Parathyroid adenoma (tissue), 2 donors: ENCODE data around the gene PRMT7.

Experiments
- H2AFZ ChIP-seq: fragments of 300-600 bp; sonication (generic); one replicate; pipeline ENCODE4 v1.7.0; 2017; ENCODE audit warnings: antibody characterized with exemption, mild to moderate bottlenecking
- H3K27ac ChIP-seq: fragments of 300-600 bp; sonication (generic); one replicate; pipeline ENCODE4 v1.7.0; 2017
- H3K27me3 ChIP-seq: fragments of 300-600 bp; sonication (generic); one replicate; pipeline ENCODE4 v1.7.0; 2017; ENCODE audit warnings: low read length; ENCODE audit not compliant: control insufficient read depth, insufficient read depth
- H3K36me3 ChIP-seq: fragments of 300-600 bp; sonication (generic); one replicate; pipeline ENCODE4 v1.7.0; 2017; ENCODE audit warnings: low read length; ENCODE audit not compliant: control insufficient read depth, insufficient read depth
- H3K4me1 ChIP-seq: fragments of 300-600 bp; sonication (generic); one replicate; pipeline ENCODE4 v1.7.0; 2017; ENCODE audit warnings: control low read depth
- H3K4me2 ChIP-seq: fragments of 300-600 bp; sonication (generic); one replicate; pipeline ENCODE4 v1.7.0; 2017; ENCODE audit warnings: low read length
- H3K4me3 ChIP-seq: fragments of 300-600 bp; sonication (generic); one replicate; pipeline ENCODE4 v1.7.0; 2017; ENCODE audit warnings: low read depth, low read length
- H3K79me2 ChIP-seq: fragments of 300-600 bp; sonication (generic); one replicate; pipeline ENCODE4 v1.7.0; 2017; ENCODE audit warnings: control low read depth
- H3K9ac ChIP-seq: fragments of 300-600 bp; sonication (generic); one replicate; pipeline ENCODE4 v1.7.0; 2017; ENCODE audit warnings: mild to moderate bottlenecking
- H3K9me3 ChIP-seq: fragments of 300-600 bp; sonication (generic); one replicate; pipeline ENCODE4 v1.7.0; 2017; ENCODE audit warnings: low read length; ENCODE audit not compliant: control insufficient read depth
- TF ChIP-seq, protein P1 (sequence below): fragments of 300-600 bp; sonication (generic); IDR thresholded peaks from one replicate; pipeline ENCODE4 v1.7.0; 2017; ENCODE audit warnings: antibody characterized with exemption, mild to moderate bottlenecking
- donor health status: primary hyperparathyroidism.

Gene PRMT7

GRCh38 chr16:68276223-68276622 lies 34.6 kb upstream of the PRMT7 start:
- no peak overlapping the region for H3K27ac ChIP-seq
- H3K9ac ChIP-seq: no peak overlapping the region
- no peaks in the 10 kb centered on the region for H3K27me3 ChIP-seq
- no peak overlapping the region for H3K4me3 ChIP-seq
- H3K4me2 ChIP-seq: no peak overlapping the region
- TF ChIP-seq, protein P1, sequence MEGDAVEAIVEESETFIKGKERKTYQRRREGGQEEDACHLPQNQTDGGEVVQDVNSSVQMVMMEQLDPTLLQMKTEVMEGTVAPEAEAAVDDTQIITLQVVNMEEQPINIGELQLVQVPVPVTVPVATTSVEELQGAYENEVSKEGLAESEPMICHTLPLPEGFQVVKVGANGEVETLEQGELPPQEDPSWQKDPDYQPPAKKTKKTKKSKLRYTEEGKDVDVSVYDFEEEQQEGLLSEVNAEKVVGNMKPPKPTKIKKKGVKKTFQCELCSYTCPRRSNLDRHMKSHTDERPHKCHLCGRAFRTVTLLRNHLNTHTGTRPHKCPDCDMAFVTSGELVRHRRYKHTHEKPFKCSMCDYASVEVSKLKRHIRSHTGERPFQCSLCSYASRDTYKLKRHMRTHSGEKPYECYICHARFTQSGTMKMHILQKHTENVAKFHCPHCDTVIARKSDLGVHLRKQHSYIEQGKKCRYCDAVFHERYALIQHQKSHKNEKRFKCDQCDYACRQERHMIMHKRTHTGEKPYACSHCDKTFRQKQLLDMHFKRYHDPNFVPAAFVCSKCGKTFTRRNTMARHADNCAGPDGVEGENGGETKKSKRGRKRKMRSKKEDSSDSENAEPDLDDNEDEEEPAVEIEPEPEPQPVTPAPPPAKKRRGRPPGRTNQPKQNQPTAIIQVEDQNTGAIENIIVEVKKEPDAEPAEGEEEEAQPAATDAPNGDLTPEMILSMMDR: no peak
- no peak overlapping the region for H2AFZ ChIP-seq
- no peaks in the 10 kb centered on the region for H3K36me3 ChIP-seq
- H3K79me2 ChIP-seq: no peaks in the 10 kb centered on the region
- peaks cover 3% of the 10 kb centered on the region for H3K4me1 ChIP-seq
- no peaks in the 10 kb centered on the region for H3K9me3 ChIP-seq

GRCh38 chr16:68279726-68280558 lies 30.9 kb upstream of the PRMT7 start:
- TF ChIP-seq, protein P1: no peak
- no peaks in the 10 kb centered on the region for H3K9me3 ChIP-seq
- H3K27ac ChIP-seq: no peak overlapping the region
- no peaks in the 10 kb centered on the region for H3K4me1 ChIP-seq
- no peaks in the 10 kb centered on the region for H3K36me3 ChIP-seq
- no peaks in the 10 kb centered on the region for H3K27me3 ChIP-seq
- no peak overlapping the region for H3K4me2 ChIP-seq
- no peaks in the 10 kb centered on the region for H3K79me2 ChIP-seq
- no peak overlapping the region for H3K9ac ChIP-seq
- H2AFZ ChIP-seq: no peak overlapping the region
- no peak overlapping the region for H3K4me3 ChIP-seq

GRCh38 chr16:68281368-68282063 lies 29.3 kb upstream of the PRMT7 start:
- Histone ChIP-seq H3K4me3 (no peak overlapping the region), H3K9me3 (no peaks in the 10 kb centered on the region), H3K27ac (no peak overlapping the region), H3K4me2 (no peak overlapping the region), H3K4me1 (no peaks in the 10 kb centered on the region), H2AFZ (no peak overlapping the region), H3K9ac (no peak overlapping the region), H3K36me3 (no peaks in the 10 kb centered on the region), H3K79me2 (no peaks in the 10 kb centered on the region), H3K27me3 (no peaks in the 10 kb centered on the region)
- TF ChIP-seq, protein P1: no peak

GRCh38 chr16:68282064-68282452 lies 28.8 kb upstream of the PRMT7 start:
- Histone ChIP-seq H3K79me2 (no peaks in the 10 kb centered on the region), H3K27ac (no peak overlapping the region), H3K4me3 (no peak overlapping the region), H3K27me3 (no peaks in the 10 kb centered on the region), H2AFZ (no peak overlapping the region), H3K4me2 (no peak overlapping the region), H3K4me1 (no peaks in the 10 kb centered on the region), H3K9me3 (no peaks in the 10 kb centered on the region), H3K9ac (no peak overlapping the region), H3K36me3 (no peaks in the 10 kb centered on the region)
- TF ChIP-seq, protein P1: no peak
